ENCODE measurements around the gene TTYH1.
"Not testable (repeated sequence)": the region's sequence is repeated elsewhere in the genome, so short reads cannot be mapped to it uniquely, and the experiment has no call there.

The TTYH1 gene

DNA sequence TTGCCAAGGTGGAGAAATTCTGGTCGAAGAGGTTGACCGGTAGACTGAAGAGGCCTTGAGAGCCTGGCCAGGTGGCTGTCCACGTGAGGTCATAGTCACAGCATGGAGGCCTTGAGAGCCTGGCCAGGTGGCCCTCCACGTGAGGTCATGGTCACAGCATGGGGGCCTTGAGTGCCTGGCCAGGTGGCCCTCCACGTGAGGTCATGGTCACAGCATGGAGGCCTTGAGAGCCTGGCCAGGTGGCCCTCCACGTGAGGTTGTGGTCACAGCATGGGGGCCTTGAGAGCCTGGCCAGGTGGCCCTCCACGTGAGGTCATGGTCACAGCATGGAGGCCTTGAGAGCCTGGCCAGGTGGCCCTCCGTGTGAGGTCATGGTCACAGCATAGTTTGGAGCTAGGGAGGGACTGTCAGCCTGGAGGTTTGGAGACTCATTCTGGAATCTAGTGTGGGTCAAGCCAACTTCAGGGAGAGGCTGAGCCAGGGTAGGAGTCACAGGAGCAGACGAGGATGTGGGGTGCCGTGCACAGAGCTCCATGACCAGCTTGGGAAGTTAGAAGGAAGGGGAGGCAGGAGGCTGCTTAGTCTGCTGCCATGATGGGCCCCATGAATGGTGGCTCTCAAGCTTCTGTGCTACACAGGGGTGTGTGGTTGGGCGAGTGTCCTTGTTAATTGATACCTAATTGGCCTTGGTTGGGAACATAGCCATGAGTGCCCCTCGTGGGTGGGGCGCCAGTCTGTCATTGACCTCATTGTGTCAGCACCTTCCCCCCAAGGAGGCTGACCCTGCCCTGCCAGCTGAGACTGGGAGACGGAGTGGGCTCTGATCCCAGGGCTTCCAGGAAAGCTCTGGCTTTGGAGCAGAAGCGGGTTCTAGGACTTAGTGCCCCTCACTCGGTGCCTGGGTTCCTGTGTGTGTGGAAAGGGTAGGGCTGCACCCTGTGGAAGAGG lies 44.3 kb downstream of the TTYH1 start:
- DNase-seq (ENCODE audit: low read depth in 2 of 2, low spot score in 1 of 2), result no peak

DNA sequence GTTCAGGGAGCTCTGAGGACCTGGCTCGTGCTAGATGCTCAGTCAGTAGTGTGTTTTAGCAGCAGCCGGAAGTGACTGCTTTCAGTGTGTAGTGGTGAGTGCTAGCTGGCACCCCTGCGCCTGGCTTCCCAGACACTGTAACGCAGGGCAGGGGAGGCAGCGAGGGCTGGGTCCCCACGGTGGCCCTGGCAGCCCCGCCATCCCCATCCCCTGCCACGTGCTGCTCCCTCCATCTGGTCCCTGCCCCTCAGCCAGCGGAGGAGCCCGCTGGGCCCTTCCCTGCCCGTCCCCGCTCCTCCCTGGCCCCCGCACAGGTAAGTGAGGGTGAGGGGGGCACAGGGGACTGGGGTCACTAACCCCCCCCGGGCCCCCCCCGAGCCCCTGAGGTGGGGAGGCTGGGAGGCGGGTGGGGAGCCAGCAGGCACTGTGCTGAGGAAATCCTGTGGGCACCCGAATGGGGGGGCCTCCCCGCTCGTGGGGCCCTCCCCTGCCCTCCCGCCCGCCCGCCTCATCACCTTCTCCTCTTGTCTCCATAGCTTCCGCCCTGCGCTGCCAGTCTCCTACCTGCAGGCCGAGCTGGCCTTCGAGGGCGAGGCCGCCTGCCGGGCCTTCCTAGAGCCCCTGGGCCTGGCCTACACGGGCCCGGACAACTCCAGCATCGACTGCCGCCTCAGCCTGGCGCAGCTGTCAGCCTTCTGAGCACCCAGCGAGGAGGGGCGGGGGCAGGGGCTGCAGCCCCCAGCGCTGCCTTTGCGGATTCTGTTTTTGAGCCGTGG lies 45.2 kb downstream of the TTYH1 start:
- DNase-seq (ENCODE audit: low read depth in 2 of 2, low spot score in 1 of 2), result no peak

DNA sequence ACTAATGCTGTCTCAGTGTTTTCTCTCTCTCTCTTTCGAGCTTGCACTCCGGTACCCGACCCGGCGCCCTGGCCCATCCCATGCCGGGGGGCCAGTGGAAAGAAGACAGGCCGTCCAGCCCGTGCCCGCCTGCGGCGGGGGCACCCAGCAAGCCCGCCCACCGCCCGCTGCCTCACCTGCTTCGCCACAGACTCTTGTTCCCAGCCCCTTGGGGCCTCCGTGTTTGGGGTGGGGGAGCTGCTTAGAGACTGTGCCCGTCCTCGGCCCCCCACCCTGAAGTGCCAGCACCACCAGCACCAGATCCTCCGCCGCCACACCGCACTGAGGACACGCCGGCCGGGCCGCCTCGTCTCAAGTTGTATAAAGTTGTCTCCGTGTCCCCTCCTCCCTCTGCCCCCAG lies 45.9 kb downstream of the TTYH1 start:
- no peak for DNase-seq (ENCODE audit: low read depth in 2 of 2, low spot score in 1 of 2)

DNA sequence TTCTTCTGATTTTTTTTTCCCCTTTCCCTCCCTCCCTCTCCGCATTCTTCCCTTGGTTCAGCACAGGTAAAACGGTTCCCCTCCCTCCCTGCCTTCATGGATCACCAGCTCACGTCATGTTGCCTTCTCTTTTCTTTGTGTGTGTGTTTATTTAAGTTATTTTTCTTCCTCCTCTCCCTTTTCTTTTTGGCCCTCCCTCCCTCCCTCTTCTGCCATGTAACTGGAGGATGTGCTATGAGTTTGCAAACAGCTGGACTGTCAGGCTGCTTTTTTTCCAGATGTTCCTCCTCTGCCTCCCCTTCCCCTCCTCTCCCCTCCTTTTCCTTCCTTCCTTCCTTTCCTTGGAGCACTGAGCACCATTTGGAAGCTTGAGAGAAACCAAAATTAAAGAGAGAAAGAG lies 46.3 kb downstream of the TTYH1 start:
- DNase-seq (ENCODE audit: low read depth in 2 of 2, low spot score in 1 of 2), result no peak

DNA sequence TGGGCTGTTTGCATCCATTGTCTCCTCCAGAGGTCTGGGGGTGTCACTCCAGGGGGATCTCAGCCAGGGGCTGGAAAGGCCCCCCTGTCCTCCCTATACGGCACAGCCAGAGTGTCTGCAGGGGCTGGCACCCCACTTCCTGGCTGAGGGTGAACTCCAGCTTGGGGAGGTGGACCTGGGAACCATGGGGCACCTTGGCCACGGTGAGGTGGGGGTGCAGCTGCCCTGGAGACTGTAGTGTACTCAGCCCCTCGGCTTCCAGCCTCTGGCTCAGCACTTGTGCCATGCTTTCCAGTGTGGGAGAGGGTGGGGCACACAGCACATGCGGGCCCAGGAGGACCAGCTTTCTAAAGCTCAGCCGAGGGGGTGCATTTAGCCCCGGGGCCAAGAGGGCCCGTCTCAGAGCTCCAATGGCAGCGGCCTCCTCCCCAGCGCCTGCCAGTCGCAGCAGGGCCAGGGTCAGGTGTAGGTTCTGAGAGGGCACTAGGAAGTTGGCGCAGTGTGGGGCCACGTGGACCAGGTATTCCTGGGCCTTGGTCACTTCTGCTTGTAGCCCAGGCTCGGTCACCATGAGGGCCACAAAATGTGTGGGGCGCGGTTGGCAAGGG lies 46.9 kb downstream of the TTYH1 start:
- DNase-seq (ENCODE audit: low read depth in 2 of 2, low spot score in 1 of 2), result no peak

DNA sequence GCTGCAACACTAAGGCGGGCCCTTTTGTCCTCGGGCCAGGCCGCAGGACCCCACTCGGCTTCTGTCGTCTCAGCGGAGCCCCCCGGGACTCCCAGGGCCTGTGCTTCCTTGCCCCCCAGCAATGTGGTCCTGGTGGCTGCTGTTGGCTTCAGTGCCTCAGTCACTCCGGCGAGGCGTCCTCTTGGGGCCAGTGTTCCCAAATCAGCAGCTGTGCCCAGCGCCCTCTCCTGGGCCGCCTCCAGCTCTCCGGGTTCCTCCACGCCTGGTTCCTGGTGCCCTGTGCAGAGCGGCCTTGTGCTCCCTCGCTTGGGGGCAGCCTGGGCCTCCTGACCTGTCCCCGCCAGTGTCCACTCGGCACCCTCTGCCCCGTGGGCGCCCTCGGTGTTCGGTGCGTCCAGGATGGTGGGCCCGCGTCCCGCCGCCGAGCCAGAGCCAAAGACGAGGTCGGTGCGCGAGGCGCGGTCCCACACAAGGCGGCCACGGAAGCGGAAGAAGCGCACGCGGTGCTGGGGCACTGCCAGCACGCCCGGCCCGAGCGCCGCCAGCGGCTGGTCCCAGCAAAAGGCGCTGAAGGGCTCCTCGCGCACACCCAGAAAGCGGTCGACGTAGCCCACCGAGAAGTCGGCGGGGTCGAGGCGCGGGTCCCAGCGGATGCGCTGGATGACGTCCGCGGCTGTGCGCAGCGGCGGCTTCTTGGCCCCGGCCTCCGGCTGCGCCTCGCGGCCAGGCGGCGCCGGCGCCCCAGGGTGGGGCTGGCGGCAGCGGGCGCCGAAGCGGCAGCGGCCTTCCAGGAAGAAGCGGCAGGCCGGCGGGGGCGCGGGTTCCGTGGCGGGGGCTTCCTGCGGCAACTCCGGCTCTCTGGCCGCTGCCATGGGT lies 47.6 kb downstream of the TTYH1 start:
- peak in 1 of 2 donors; percentile 33 for DNase-seq (ENCODE audit: low read depth in 2 of 2, low spot score in 1 of 2)

DNA sequence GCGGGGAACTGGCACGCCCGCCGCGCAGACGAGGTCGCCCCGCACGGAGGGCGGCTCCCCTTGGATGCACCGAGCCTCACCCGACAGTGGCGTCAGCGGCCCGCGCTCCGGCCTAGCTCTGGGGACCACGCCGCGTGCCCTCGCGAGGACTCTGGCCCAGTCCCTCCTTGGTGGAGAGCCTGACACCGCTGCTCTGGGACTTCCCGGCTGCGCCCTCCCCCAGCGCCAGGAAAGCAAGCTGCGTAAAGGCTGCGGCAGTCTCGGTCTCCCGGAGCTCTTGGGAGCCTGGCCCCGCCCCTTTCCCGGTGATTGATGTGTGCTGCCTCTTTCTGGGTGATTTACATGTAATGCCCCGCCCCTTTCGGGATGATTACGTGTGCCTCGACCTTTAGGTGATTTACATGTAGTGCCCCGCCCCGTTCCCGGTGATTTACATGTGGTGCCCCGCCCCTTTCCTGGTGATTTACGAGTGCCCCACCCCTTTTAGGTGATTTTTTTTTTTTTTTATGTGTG lies 48.3 kb downstream of the TTYH1 start, which contains the start of gene LENG9:
Gene LENG9, minus strand, starts transcription at position 248 of the 513 bp plus-strand sequence. CDS start 252 bp downstream, outside the sequence.
- DNase-seq (ENCODE audit: low read depth in 2 of 2, low spot score in 1 of 2), result peak; percentile 82 to 85

DNA sequence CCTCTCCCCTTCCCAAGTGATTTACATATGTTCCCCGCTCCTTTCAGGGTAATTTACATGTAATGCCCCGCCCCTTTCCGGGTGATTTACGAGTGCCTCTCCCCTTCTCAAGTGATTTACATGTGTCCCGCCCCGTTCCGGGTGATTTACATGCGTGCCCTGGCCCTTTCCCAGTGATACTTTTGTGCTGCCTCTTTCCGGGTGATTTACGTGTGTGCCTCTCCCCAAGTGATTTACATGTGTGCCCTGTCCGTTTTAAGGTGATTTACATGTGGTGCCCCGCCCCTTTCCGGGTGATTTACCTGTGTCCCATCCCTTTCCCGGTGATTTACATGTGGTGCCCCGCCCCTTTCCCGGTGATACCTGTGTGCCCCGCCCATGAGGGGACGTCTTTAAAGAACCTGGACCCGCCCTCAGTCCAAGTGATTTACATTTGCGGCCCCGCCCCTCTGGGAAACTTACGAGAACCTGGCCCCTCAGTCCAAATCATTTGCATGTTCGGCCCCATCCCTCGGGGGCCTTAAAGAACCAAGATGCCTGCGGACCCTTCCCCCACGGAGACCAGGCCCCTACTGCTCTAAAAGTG lies 48.9 kb downstream of the TTYH1 start:
- DNase-seq (ENCODE audit: low read depth in 2 of 2, low spot score in 1 of 2), result peak; percentile 54 to 62

DNA sequence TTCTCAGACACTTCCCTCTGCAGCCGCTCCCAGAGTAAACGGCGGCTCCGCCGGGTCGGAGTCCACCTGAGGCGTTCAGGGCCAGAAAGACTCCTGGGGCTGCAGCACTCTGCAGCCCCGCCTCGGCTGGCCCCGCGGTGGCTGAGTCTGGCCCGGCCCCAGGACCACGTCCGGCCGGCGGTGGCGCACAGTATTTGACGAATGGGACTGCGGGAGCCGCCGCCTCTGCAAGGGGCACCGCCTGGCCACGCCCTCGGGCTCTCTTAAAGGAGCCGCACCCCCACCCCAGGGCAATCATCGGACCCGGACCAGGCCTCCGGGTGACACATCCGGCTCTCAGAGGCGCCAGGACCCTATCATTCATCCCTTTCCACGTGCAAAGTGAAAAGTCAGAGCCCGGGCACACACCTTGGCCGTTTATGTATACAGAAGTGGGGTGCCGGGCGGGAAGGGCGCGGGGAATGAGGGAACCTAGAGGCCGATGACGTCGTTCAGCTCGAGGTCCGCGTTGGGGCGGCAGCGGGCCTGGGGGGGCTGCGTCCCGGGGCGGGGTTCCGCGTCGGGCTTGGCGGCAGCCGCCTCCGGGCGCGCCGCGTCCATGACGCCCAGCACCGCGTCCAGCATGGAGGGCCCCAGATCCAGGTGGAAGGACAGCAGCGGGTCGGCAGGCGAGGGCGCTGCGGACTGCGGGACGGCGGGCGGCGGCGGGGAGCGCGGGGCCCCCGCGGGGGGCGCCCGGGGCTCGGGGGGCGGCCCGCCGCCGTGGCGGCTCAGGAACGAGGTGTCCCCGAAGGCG lies 49.6 kb downstream of the TTYH1 start:
- peak in 1 of 2 donors; percentile 32 for DNase-seq (ENCODE audit: low read depth in 2 of 2, low spot score in 1 of 2)

DNA sequence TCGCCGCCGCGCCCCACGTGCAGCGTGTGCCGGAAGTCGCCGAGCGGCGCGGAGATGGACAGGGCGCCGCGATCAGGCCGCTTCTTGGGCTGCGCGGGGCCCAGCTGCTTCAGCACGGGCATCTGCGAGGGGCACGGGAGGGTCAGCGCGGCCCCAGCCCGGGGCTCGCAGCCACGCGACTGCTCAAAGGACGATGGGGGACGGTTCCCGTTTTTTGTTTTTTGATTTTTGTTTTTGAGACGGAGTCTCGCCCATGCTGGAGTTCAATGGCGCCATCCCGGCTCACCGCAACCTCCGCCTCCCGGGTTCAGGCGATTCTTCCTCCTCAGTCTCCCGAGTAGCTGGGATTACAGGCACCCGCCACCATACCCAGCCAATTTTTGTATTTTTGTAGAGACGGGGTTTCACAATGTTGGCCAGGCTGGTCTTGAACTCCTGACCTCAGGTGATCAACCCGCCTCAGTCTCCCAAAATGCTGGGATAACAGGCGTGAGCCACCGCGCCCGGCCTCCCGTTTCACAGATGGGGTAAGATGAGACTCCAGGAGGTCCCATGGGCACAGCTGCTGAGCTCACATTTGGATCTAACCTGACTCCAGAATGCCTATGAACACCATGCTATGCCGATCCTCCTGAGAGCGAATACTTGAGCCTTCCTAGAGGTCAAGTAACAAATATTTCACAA lies 50.3 kb downstream of the TTYH1 start:
- no peak for DNase-seq (ENCODE audit: low read depth in 2 of 2, low spot score in 1 of 2)

DNA sequence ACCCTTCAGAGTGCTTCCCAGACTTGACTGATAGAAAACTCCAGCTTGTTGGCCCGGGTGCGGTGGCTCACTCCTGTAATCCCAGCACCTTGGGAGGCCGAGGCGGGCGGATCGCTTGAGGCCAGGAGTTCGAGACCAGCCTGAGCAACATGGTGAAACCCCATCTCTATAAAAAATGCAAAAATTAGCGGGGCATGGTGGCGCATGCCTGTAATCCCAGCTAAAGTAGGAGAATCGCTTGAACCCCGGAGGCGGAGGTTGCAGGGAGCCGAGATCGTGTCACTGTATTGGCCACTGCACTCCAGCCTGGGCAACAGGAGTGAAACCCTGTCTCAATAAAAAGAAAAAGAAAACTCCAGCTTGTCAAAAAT lies 50.8 kb downstream of the TTYH1 start:
- not testable (repeated sequence) for DNase-seq (ENCODE audit: low read depth in 2 of 2, low spot score in 1 of 2)

DNA sequence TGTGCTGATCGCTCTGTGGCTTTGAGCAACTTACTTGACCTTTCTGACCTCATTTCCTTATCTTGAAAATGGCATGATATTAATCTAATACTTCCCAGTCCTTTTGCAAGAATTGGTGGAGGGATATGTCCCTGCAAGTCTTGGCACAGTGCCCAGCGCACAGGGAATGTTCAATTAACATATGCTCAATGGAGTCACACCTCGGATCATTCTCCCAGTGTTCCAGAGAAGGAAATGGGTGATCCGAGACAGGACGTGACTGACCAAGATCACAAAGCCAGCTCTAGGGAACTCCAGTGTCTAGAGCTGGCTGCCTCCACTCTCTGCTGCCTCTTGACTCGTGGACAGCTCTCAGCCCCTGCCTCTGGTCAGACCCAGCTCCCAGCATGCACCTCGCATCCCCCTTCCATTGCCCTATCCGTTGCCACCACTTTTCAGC lies 54.3 kb downstream of the TTYH1 start:
- DNase-seq (ENCODE audit: low read depth in 2 of 2, low spot score in 1 of 2), result no peak

DNA sequence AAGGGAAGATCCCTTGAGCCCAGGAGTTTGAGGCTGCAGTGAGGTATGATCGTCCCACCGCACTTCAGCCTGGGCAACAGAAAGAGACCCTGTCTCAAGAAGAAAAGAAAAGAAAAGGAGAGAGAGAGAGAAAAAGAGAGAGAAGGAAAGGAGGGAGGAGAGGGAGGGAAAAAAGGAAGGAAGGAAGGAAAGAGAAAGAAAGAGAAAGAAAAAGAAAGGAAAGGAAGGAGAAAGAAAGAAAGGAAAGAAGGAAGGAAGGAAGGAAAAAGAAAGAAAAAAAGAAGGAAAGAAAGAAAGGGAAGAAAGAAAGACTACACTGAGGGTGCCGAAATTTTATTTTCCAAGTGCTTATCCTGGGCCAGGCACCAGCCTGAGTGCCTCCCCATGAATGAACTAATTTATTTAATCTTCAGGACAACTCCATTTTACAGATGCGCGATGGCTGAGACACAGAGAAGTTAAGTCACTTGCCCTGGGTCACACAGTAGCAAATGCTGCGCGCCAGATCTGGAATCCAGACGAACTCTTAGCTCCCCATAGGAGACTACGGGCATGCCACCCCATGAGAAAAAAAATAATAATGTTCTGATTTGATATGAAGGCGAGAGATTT lies 55.1 kb downstream of the TTYH1 start:
- no peak for DNase-seq (ENCODE audit: low read depth in 2 of 2, low spot score in 1 of 2)

DNA sequence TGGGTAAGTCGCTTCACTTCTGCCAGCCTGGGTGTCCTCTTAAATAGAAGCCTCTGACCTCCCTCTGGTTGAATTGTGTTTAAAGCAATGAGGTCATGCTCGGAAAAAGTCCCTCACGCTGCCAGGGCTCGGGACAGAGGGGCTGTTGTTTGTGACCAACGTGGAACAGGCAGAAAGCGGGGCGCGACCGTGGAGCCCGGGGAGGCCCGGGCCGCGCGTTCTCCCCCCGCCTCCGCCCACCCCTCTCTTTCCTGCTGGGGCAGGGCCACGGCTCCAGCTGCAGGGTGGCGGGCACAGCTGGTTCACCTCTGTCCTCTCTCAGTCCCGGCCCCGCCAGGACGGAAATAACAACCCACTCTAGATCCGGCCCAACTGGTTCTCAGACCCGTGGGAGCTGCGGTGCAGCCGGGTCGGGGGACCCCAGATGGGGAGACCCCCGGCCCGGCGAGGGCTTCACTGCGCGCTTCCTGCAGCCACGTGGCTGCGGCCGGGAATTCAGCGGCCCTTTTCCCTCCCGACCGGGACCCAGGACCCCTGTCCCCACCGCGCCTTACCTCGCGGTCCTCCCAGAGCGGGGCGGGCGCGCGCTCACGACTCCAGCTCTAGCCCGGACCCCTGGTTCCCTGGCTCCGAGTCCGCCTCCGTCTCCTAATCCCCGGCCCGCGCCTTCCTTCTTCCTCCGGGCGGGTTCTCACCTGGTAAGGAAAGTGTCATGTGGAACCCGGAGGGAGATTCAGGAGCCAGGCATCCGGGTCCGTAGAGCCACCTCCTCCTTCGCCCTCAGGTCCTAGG lies 55.9 kb downstream of the TTYH1 start:
- DNase-seq (ENCODE audit: low read depth in 2 of 2, low spot score in 1 of 2), result no peak

DNA sequence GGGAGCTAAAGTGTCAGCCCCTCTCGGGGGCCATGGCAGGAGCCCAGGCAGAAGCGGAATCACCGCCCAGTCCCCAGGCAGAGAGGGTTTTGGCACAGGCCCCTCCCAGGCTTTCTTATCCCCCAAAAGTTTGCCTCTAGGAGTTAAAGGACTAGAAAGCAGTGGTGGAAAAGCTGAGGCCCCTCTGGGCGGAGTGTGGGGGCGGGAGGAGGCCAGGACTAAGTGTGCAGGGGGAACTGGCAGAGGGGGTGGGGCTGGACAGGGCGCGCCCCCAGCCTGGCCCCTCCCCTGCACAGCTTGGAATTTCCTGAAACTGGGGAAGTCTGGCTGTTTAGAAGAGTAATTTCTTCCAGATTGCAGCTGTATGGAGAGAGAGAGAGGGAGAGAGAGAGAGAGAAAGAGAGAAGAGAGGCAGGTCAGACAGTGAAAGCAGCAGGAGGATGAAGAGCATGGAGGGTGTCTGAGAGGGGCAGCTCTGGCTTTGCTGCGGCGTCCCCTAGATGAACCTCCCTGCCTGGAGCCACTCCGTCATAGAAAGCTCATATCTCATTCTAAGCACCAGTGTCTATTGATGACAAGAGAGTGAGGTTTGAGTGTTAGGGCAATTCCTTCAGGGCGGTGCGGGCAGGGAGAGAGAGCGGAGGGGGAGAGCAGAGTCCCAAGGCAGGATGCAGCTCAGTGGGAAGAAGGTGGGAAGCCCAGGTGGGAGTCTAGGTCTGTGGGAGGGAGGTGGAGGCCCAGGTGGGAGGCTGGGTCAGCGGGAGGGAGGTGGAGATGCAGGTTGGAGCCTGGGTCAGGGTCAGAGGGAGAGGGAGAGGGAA lies 58.0 kb downstream of the TTYH1 start, which contains the start of gene CDC42EP5:
Gene CDC42EP5, minus strand, starts transcription at position 226 of the 821 bp plus-strand sequence. CDS start 7,749 bp downstream, outside the sequence.
- no peak for DNase-seq (ENCODE audit: low read depth in 2 of 2, low spot score in 1 of 2)

DNA sequence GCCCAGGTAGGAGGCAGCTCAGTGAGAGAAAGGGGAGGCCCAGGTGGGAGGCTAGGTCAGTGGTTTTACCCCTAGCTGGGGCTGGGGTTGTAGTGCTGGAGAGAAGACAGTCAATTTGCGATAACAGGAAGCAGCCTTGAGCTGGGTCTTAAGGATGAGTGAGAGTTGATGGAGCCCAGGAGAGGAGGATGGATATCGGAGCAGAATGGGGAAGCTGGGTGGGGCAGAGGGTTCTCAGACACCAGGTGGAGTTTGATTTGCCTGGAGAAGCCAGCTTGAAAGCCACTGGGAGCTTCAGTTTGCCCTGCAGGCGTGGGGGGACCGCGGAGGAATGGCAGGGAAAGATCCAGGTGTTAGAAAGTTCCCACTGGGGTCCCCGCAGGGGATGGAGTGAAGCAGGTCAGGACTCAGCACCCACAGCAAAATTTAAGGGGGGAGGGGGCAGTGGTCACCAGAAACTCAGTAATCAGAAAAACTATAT lies 58.7 kb downstream of the TTYH1 start:
- no peak for DNase-seq (ENCODE audit: low read depth in 2 of 2, low spot score in 1 of 2)
